H9 (cell line): ENCODE measurements around the gene MYO1E. TPM values are rescaled to one million over a fixed set of nuclear protein-coding genes. Genes with fewer than 3 reads are reported as not detected.

Experiments
- DNase-seq: peaks from one replicate; pipeline ENCODE4 v3.0.0-alpha.2; 2017
- H2AFZ ChIP-seq: one replicate; pipeline ENCODE4 v1.6.1; 2013; ENCODE audit warnings: mild to moderate bottlenecking, low read length, control low read depth, moderate library complexity
- H2AK5ac ChIP-seq: 2 replicates; pipeline ENCODE4 v1.6.1; 2013; ENCODE audit warnings: low read length, control low read depth, mixed read lengths; ENCODE audit not compliant: insufficient read length
- H2BK120ac ChIP-seq: one replicate; pipeline ENCODE4 v1.6.1; 2013; ENCODE audit warnings: low read depth, mild to moderate bottlenecking, low read length, control low read depth, inconsistent platforms; ENCODE audit not compliant: poor library complexity, severe bottlenecking
- H2BK12ac ChIP-seq: 2 replicates; pipeline ENCODE4 v1.6.1; 2013; ENCODE audit warnings: low read length, control low read depth, mixed read lengths, low read depth; ENCODE audit not compliant: insufficient read length
- H2BK15ac ChIP-seq: 2 replicates; pipeline ENCODE4 v1.6.1; 2013; ENCODE audit warnings: low read depth, low read length, control low read depth
- H2BK20ac ChIP-seq: one replicate; pipeline ENCODE4 v1.6.1; 2013; ENCODE audit warnings: low read depth, mild to moderate bottlenecking, low read length, control low read depth, inconsistent platforms; ENCODE audit not compliant: poor library complexity, severe bottlenecking
- H2BK5ac ChIP-seq: 2 replicates; pipeline ENCODE4 v1.6.1; 2013; ENCODE audit warnings: low read length, control low read depth, mixed read lengths; ENCODE audit not compliant: insufficient read length
- H3K14ac ChIP-seq: 2 replicates; pipeline ENCODE4 v1.6.1; 2013; ENCODE audit warnings: low read length, control low read depth; ENCODE audit not compliant: insufficient read depth
- H3K18ac ChIP-seq: 2 replicates; pipeline ENCODE4 v1.6.1; 2013; ENCODE audit warnings: low read depth, mild to moderate bottlenecking, mixed read lengths, low read length, control low read depth; ENCODE audit not compliant: insufficient read length
- H3K23ac ChIP-seq: 2 replicates; pipeline ENCODE4 v1.6.1; 2013; ENCODE audit warnings: low read length, control low read depth, mixed read lengths, low read depth; ENCODE audit not compliant: insufficient read length
- H3K23me2 ChIP-seq: 2 replicates; pipeline ENCODE4 v1.6.1; 2013; ENCODE audit warnings: low read depth, mild to moderate bottlenecking, mixed read lengths, low read length, control low read depth; ENCODE audit not compliant: insufficient read length, poor library complexity, severe bottlenecking
- H3K27ac ChIP-seq: 2 replicates; pipeline ENCODE4 v1.5.1; 2013; ENCODE audit warnings: low read length, control low read depth, mixed read lengths, low read depth; ENCODE audit not compliant: insufficient read length
- H3K27me3 ChIP-seq: 2 replicates; pipeline ENCODE4 v1.6.1; 2013; ENCODE audit warnings: low read length, control low read depth, inconsistent platforms; ENCODE audit not compliant: insufficient read depth
- H3K4ac ChIP-seq: 2 replicates; pipeline ENCODE4 v1.6.1; 2013; ENCODE audit warnings: low read depth, mild to moderate bottlenecking, control low read depth, inconsistent platforms, low read length, moderate library complexity
- H3K4me1 ChIP-seq: 2 replicates; pipeline ENCODE4 v1.6.1; 2013; ENCODE audit warnings: low read length, control low read depth, inconsistent platforms; ENCODE audit not compliant: insufficient read depth
- H3K4me2 ChIP-seq: 2 replicates; pipeline ENCODE4 v1.6.1; 2013; ENCODE audit warnings: low read length, control low read depth, mixed read lengths; ENCODE audit not compliant: insufficient read length, insufficient read depth
- H3K56ac ChIP-seq: 2 replicates; pipeline ENCODE4 v1.6.1; 2013; ENCODE audit warnings: low read depth, mild to moderate bottlenecking, mixed read lengths, low read length, control low read depth; ENCODE audit not compliant: insufficient read length
- H3K79me1 ChIP-seq: 2 replicates; pipeline ENCODE4 v1.6.1; 2013; ENCODE audit warnings: low read depth, mild to moderate bottlenecking, moderate library complexity, low read length, control low read depth, inconsistent platforms; ENCODE audit not compliant: insufficient read depth, poor library complexity, severe bottlenecking
- H3K79me2 ChIP-seq: 2 replicates; pipeline ENCODE4 v1.6.1; 2013; ENCODE audit warnings: low read length, control low read depth, inconsistent platforms; ENCODE audit not compliant: insufficient read depth
- H3K9ac ChIP-seq: 2 replicates; pipeline ENCODE4 v1.6.1; 2013; ENCODE audit warnings: low read length, control low read depth, mixed read lengths; ENCODE audit not compliant: insufficient read length; ENCODE audit errors: extremely low read depth
- H3K9me3 ChIP-seq: one replicate; pipeline ENCODE4 v1.6.1; 2013; ENCODE audit warnings: low read depth, low read length, inconsistent platforms; ENCODE audit not compliant: control insufficient read depth
- H3T11ph ChIP-seq: one replicate; pipeline ENCODE4 v1.6.1; 2013; ENCODE audit warnings: mild to moderate bottlenecking, low read length, control low read depth, inconsistent platforms
- H4K20me1 ChIP-seq: one replicate; pipeline ENCODE4 v1.6.1; 2013; ENCODE audit not compliant: control insufficient read depth, insufficient read length, insufficient read depth
- H4K5ac ChIP-seq: 2 replicates; pipeline ENCODE4 v1.6.1; 2013; ENCODE audit warnings: low read depth, mild to moderate bottlenecking, mixed read lengths, low read length, control low read depth; ENCODE audit not compliant: insufficient read length
- H4K8ac ChIP-seq: replicated peaks from 2 replicates; pipeline ENCODE4 v1.6.1; 2013; ENCODE audit warnings: low read length, control low read depth, mixed read lengths, low read depth; ENCODE audit not compliant: insufficient read length
- H4K91ac ChIP-seq: 2 replicates; pipeline ENCODE4 v1.6.1; 2013; ENCODE audit warnings: low read depth, mild to moderate bottlenecking, moderate library complexity, mixed read lengths, low read length, control low read depth; ENCODE audit not compliant: insufficient read length
- H3K27ac Mint-ChIP-seq, 3 experiments: 2 replicates in 2 of 3; 3 replicates in 1 of 3; pipeline ENCODE4 v1.8.0; 2020 to 2021; ENCODE audit warnings: mixed read lengths in 3 of 3, mild to moderate bottlenecking in 1 of 3, moderate library complexity in 1 of 3
- H3K27me3 Mint-ChIP-seq: 2 replicates; pipeline ENCODE4 v1.8.0; 2021; ENCODE audit warnings: low read depth, mild to moderate bottlenecking, moderate library complexity, mixed read lengths
- H3K36me3 Mint-ChIP-seq, 3 experiments: 2 replicates in 2 of 3; 3 replicates in 1 of 3; pipeline ENCODE4 v1.8.0; 2020 to 2021; ENCODE audit warnings: low read depth in 3 of 3, mixed read lengths in 3 of 3; ENCODE audit not compliant: insufficient read depth in 1 of 3
- H3K4me1 Mint-ChIP-seq, 2 experiments: 2 replicates each; pipeline ENCODE4 v1.8.0; 2020; ENCODE audit warnings: mixed read lengths in 2 of 2
- H3K4me3 Mint-ChIP-seq, 2 experiments: 2 replicates in 1 of 2; 3 replicates in 1 of 2; pipeline ENCODE4 v1.8.0; 2020 to 2021; ENCODE audit warnings: mild to moderate bottlenecking in 2 of 2, mixed read lengths in 2 of 2, moderate library complexity in 1 of 2
- H3K9me3 Mint-ChIP-seq, 2 experiments: 2 replicates in 1 of 2; 3 replicates in 1 of 2; pipeline ENCODE4 v1.8.0; 2020; ENCODE audit warnings: mild to moderate bottlenecking in 2 of 2, mixed read lengths in 2 of 2, moderate library complexity in 1 of 2
- WGBS: extraction: QIAGEN DNeasy Blood & Tissue Kit; methylation state at CpG from one replicate; pipeline ENCODE4 v1.1.7; 2013; ENCODE audit warnings: missing lambda C conversion rate, low lambda C conversion rate, mixed read lengths; ENCODE audit not compliant: insufficient read length; ENCODE audit errors: extremely low coverage; 5-methylcytosine and 5-hydroxymethylcytosine counted together
- total RNA-seq: library from RNA; stranded (reverse); gene quantifications from 2 replicates; pipeline ENCODE4 v1.2.1, GENCODE V29; 2021
- TF ChIP-seq, protein P1 (sequence below): fragments of 200-600 bp; sonication (generic); conservative IDR thresholded peaks from 3 replicates; pipeline ENCODE4 v1.8.0; 2021; ENCODE audit warnings: antibody characterized with exemption, mild to moderate bottlenecking

Gene MYO1E
- total RNA-seq, 1 experiment from 2014 or later: 235 TPM

DNA sequence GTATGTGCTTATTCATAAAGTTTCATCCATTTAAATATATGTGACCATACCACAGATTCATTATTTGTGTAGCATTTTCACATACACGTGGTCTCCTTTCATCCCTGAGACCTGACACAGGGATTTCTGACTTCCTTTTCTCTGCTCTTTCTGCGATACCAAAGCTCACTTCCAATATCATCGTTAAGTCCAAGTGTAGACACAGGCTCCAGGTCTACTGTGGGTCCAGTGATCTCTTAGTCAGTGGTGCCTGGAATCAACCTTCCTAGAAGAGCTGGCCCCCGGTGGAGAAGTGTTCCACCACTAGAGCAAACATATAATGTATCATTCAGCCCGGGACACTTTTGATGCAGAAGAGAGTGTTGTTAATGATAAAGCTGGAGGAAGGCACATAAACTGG, 93.6 kb downstream of the MYO1E start:
- Mint-ChIP-seq H3K9me3 (peaks cover 4 to 9% of the 10 kb centered on the region in 2 experiments; a peak in 4 of 5 replicates), H3K4me3 (no peak overlapping the region), H3K4me1 (peaks cover 39 to 47% of the 10 kb centered on the region in 2 experiments), H3K36me3 (peaks cover 3 to 10% (median 4%) of the 10 kb centered on the region in 3 experiments; a peak in 5 of 7 replicates), H3K27me3 (no peaks in the 10 kb centered on the region), H3K27ac (no peak overlapping the region)
- no peaks in the 10 kb centered on the region for H3K9me3 ChIP-seq
- no peak overlapping the region for H4K5ac ChIP-seq
- no peak overlapping the region for H3K18ac ChIP-seq
- no peak overlapping the region for H2BK120ac ChIP-seq
- no CpG with 5 or more reads among the region's 5 CpGs for WGBS
- no peak overlapping the region for H2BK15ac ChIP-seq
- H3K4me1 ChIP-seq: peaks cover 7% of the 10 kb centered on the region; the same call in 1 of the 2 replicates
- H3K4me2 ChIP-seq: no peak overlapping the region
- H4K20me1 ChIP-seq: no peaks in the 10 kb centered on the region
- H3K9ac ChIP-seq: no peak overlapping the region
- H3K14ac ChIP-seq: no peak overlapping the region
- H4K8ac ChIP-seq: no peak overlapping the region
- H3K4ac ChIP-seq: no peak overlapping the region
- H4K91ac ChIP-seq: no peak overlapping the region
- no peak overlapping the region for H2BK20ac ChIP-seq
- TF ChIP-seq, protein P1, sequence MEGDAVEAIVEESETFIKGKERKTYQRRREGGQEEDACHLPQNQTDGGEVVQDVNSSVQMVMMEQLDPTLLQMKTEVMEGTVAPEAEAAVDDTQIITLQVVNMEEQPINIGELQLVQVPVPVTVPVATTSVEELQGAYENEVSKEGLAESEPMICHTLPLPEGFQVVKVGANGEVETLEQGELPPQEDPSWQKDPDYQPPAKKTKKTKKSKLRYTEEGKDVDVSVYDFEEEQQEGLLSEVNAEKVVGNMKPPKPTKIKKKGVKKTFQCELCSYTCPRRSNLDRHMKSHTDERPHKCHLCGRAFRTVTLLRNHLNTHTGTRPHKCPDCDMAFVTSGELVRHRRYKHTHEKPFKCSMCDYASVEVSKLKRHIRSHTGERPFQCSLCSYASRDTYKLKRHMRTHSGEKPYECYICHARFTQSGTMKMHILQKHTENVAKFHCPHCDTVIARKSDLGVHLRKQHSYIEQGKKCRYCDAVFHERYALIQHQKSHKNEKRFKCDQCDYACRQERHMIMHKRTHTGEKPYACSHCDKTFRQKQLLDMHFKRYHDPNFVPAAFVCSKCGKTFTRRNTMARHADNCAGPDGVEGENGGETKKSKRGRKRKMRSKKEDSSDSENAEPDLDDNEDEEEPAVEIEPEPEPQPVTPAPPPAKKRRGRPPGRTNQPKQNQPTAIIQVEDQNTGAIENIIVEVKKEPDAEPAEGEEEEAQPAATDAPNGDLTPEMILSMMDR: no peak
- DNase-seq: no peak
- no peak overlapping the region for H3K27ac ChIP-seq
- no peak overlapping the region for H2BK5ac ChIP-seq
- no peak overlapping the region for H3T11ph ChIP-seq
- no peak overlapping the region for H3K56ac ChIP-seq
- no peak overlapping the region for H2AK5ac ChIP-seq
- no peaks in the 10 kb centered on the region for H3K79me1 ChIP-seq
- no peaks in the 10 kb centered on the region for H3K23me2 ChIP-seq
- no peak overlapping the region for H2AFZ ChIP-seq
- no peak overlapping the region for H2BK12ac ChIP-seq
- no peaks in the 10 kb centered on the region for H3K27me3 ChIP-seq
- H3K23ac ChIP-seq: no peak overlapping the region
- peaks cover 3% of the 10 kb centered on the region; the same call in 1 of the 2 replicates for H3K79me2 ChIP-seq
